Endodermal cell (in vitro differentiated cells): ENCODE data around the gene C4orf17. TPM values are rescaled to one million over a fixed set of nuclear protein-coding genes. Genes with fewer than 3 reads are reported as not detected.

ENCODE experiments used
- DNase-seq: peaks from one replicate; pipeline ENCODE4 v3.0.0-alpha.2; 2017
- H3K27ac ChIP-seq: 2 replicates; pipeline ENCODE4 v1.5.1; 2013; ENCODE audit warnings: mild to moderate bottlenecking, low read depth, low read length, moderate library complexity
- H3K27me3 ChIP-seq: 2 replicates; pipeline ENCODE4 v1.6.1; 2013; ENCODE audit warnings: mild to moderate bottlenecking, low read length, moderate library complexity; ENCODE audit not compliant: insufficient read depth, control insufficient read depth, poor library complexity, severe bottlenecking
- H3K36me3 ChIP-seq: 2 replicates; pipeline ENCODE4 v1.7.0; 2013; ENCODE audit warnings: mild to moderate bottlenecking, low read length, moderate library complexity; ENCODE audit not compliant: control insufficient read depth, insufficient read depth
- H3K4me1 ChIP-seq: one replicate; pipeline ENCODE4 v1.7.0; 2013; ENCODE audit warnings: low read length; ENCODE audit not compliant: control insufficient read depth, insufficient read depth
- H3K4me3 ChIP-seq: 2 replicates; pipeline ENCODE4 v1.5.1; 2013; ENCODE audit warnings: mild to moderate bottlenecking, low read length, moderate library complexity
- H3K9ac ChIP-seq: 2 replicates; pipeline ENCODE4 v1.6.1; 2013; ENCODE audit warnings: mild to moderate bottlenecking, low read length, moderate library complexity; ENCODE audit not compliant: poor library complexity, severe bottlenecking; ENCODE audit errors: extremely low read depth
- H3K9me3 ChIP-seq: 2 replicates; pipeline ENCODE4 v1.6.1; 2013; ENCODE audit warnings: mild to moderate bottlenecking, low read length, moderate library complexity; ENCODE audit not compliant: control insufficient read depth
- H3K27ac Mint-ChIP-seq: 2 replicates; pipeline ENCODE4 v1.8.0; 2020; ENCODE audit warnings: mixed read lengths
- H3K27me3 Mint-ChIP-seq: 2 replicates; pipeline ENCODE4 v1.8.0; 2021; ENCODE audit warnings: mild to moderate bottlenecking, mixed read lengths; ENCODE audit not compliant: insufficient read depth
- H3K36me3 Mint-ChIP-seq: 2 replicates; pipeline ENCODE4 v1.8.0; 2020; ENCODE audit warnings: low read depth, mixed read lengths
- H3K4me1 Mint-ChIP-seq: 2 replicates; pipeline ENCODE4 v1.8.0; 2020; ENCODE audit warnings: mixed read lengths
- H3K4me3 Mint-ChIP-seq: 2 replicates; pipeline ENCODE4 v1.8.0; 2020; ENCODE audit warnings: mild to moderate bottlenecking, moderate library complexity, mixed read lengths
- H3K9me3 Mint-ChIP-seq: 2 replicates; pipeline ENCODE4 v1.8.0; 2020; ENCODE audit warnings: mild to moderate bottlenecking, mixed read lengths
- CTCF ChIP-seq: fragments of 200-600 bp; sonication (generic); conservative IDR thresholded peaks from 2 replicates; pipeline ENCODE4 v1.5.0; 2021; ENCODE audit warnings: antibody characterized with exemption, mild to moderate bottlenecking
- WGBS, 2 experiments: methylation state at CpG; one replicate each; pipeline versions ENCODE4 v1.1.5 to v1.1.7; 2013; ENCODE audit warnings: missing lambda C conversion rate in 2 of 2, mixed read lengths in 1 of 2; ENCODE audit not compliant: insufficient coverage in 1 of 2, insufficient read length in 1 of 2; 5-methylcytosine and 5-hydroxymethylcytosine counted together
- long read RNA-seq, 4 experiments: library from polyadenylated mRNA in 2 of 4; library from RNA in 1 of 4; library from capped mRNA in 1 of 4; stranded (forward) in 3 of 4; unstranded in 1 of 4; transcript quantifications; one replicate each; pipeline ENCODE4 v2.0.0, GENCODE V29; 2020 to 2021; ENCODE audit warnings: inconsistent platforms in 1 of 4
- polyA plus RNA-seq, 2 experiments: library from polyadenylated mRNA; stranded (reverse); fragments of 50-300 nt; gene quantifications; one replicate each; pipeline ENCODE4 v1.2.3, GENCODE V29; 2013
- total RNA-seq, 2 donors: library from RNA; stranded (reverse); fragmentation: NEBNext Ultra II Directional in 1 of 2; extraction: Animal tissue kit (Norgen Biotek cat#: 25700) in 1 of 2; gene quantifications; 2 replicates in 1 of 2; 3 replicates in 1 of 2; pipeline ENCODE4 v1.2.1, GENCODE V29; 2021

The C4orf17 gene
- total RNA-seq = not detected
- not detected for polyA plus RNA-seq (2013, experiment 1 of 2)
- not detected for polyA plus RNA-seq (2013, experiment 2 of 2)
- long read RNA-seq, experiment 1 = 0 reads
- long read RNA-seq, experiment 2 = 0 reads
- long read RNA-seq, experiment 3 = 0 reads
- long read RNA-seq, experiment 4 = 0 reads

- TF ChIP-seq CTCF = no peak
- H3K27ac Mint-ChIP-seq = no peak within 1 kb of the TSS
- WGBS, 2 experiments = 97 to 100% methylated on average over 1 to 3 of the region's 4 CpGs
Observed at GRCh38 chr4:99510721-99511120, at the start of gene C4orf17. TSS of gene C4orf17 (plus strand) at chr4:99511021. CDS start at chr4:99513082, 2,061 bp downstream.

GRCh38 chr4:99461623-99462401, 49.0 kb upstream of the C4orf17 start:
- no peak for DNase-seq
- Histone ChIP-seq H3K27ac (no peak overlapping the region), H3K27me3 (no peaks in the 10 kb centered on the region), H3K4me1 (no peaks in the 10 kb centered on the region), H3K9ac (no peak overlapping the region), H3K9me3 (no peaks in the 10 kb centered on the region), H3K4me3 (no peak overlapping the region), H3K36me3 (no peaks in the 10 kb centered on the region)
- Mint-ChIP-seq H3K4me3 (no peak overlapping the region), H3K36me3 (no peaks in the 10 kb centered on the region), H3K27ac (no peak overlapping the region), H3K9me3 (no peaks in the 10 kb centered on the region), H3K27me3 (no peaks in the 10 kb centered on the region), H3K4me1 (peaks cover 3% of the 10 kb centered on the region)
- WGBS, 2 experiments = 81 to 100% methylated on average over 2 to 4 of the region's 4 CpGs
- no peak for TF ChIP-seq CTCF

More at GRCh38 chr4:99510721-99511120, at the start of gene C4orf17:
- Mint-ChIP-seq H3K27me3 (no peaks in the 10 kb centered on the region), H3K36me3 (no peaks in the 10 kb centered on the region), H3K4me3 (no peak within 1 kb of the TSS), H3K4me1 (no peaks in the 10 kb centered on the region), H3K9me3 (no peaks in the 10 kb centered on the region)
- no peak within 1 kb of the TSS for H3K4me3 ChIP-seq
- H3K9ac ChIP-seq = no peak within 1 kb of the TSS
- H3K27me3 ChIP-seq = no peaks in the 10 kb centered on the region
- no peaks in the 10 kb centered on the region for H3K4me1 ChIP-seq
- H3K27ac ChIP-seq = no peak within 1 kb of the TSS
- no peak for DNase-seq
- H3K36me3 ChIP-seq = no peaks in the 10 kb centered on the region
- peaks cover 3% of the 10 kb centered on the region for H3K9me3 ChIP-seq

GRCh38 chr4:99462875-99463464, 47.9 kb upstream of the C4orf17 start:
- peaks cover 2% of the 10 kb centered on the region for H3K4me1 Mint-ChIP-seq
- no peaks in the 10 kb centered on the region for H3K27me3 Mint-ChIP-seq
- no peaks in the 10 kb centered on the region for H3K4me1 ChIP-seq
- no peak overlapping the region for H3K9ac ChIP-seq
- H3K4me3 Mint-ChIP-seq = no peak overlapping the region
- H3K27ac Mint-ChIP-seq = no peak overlapping the region
- DNase-seq = peak; percentile 83
- H3K9me3 ChIP-seq = no peaks in the 10 kb centered on the region
- H3K27ac ChIP-seq = no peak overlapping the region
- no peak overlapping the region for H3K4me3 ChIP-seq
- 38 to 41% methylated on average over 2 to 3 of the region's 4 CpGs for WGBS, 2 experiments
- TF ChIP-seq CTCF = peak; percentile 93
- H3K36me3 Mint-ChIP-seq = no peaks in the 10 kb centered on the region
- H3K36me3 ChIP-seq = no peaks in the 10 kb centered on the region
- H3K9me3 Mint-ChIP-seq = no peaks in the 10 kb centered on the region
- H3K27me3 ChIP-seq = no peaks in the 10 kb centered on the region
